Stimulated activated CD4-positive, alpha-beta T cell treated with anti-CD3 and anti-CD28 coated beads, Interleukin-2, amount 100 ng/mL, for 4 hours (primary cell): ENCODE measurements around the gene C16orf86.

Experiments
- DNase-seq: peaks from one replicate; pipeline ENCODE4 v3.0.0-alpha.2; 2020; ENCODE audit warnings: low read depth

The C16orf86 gene

GRCh38 chr16:67666559-67667452, at the start of gene C16orf86, which contains the start of gene ENKD1:
TSS of gene C16orf86 (plus strand) at chr16:67666814. CDS start at chr16:67666971, 157 bp downstream.
TSS of gene ENKD1 (minus strand) at chr16:67666750. CDS start at chr16:67666442, 308 bp downstream.
- peak; percentile 72 for DNase-seq

- DNase-seq, result no peak
Measured at GRCh38 chr16:67628216-67628615, 38.4 kb upstream of the C16orf86 start.

GRCh38 chr16:67632415-67633172, 34.0 kb upstream of the C16orf86 start:
- DNase-seq, result no peak

GRCh38 chr16:67636713-67637112, 29.9 kb upstream of the C16orf86 start:
- no peak for DNase-seq

- no peak for DNase-seq
Measured at GRCh38 chr16:67637625-67638024, 29.0 kb upstream of the C16orf86 start.

GRCh38 chr16:67641779-67642708, 24.6 kb upstream of the C16orf86 start:
- no peak for DNase-seq

- no peak for DNase-seq
Measured at GRCh38 chr16:67644038-67644437, 22.6 kb upstream of the C16orf86 start.

GRCh38 chr16:67645397-67646121, 21.1 kb upstream of the C16orf86 start:
- DNase-seq, result no peak

GRCh38 chr16:67647111-67647651, 19.4 kb upstream of the C16orf86 start:
- DNase-seq, result no peak

GRCh38 chr16:67647681-67648080, 18.9 kb upstream of the C16orf86 start:
- DNase-seq, result no peak

GRCh38 chr16:67648088-67648763, 18.4 kb upstream of the C16orf86 start:
- DNase-seq, result no peak

- DNase-seq, result no peak
Measured at GRCh38 chr16:67648764-67649407, 17.7 kb upstream of the C16orf86 start.

- no peak for DNase-seq
Measured at GRCh38 chr16:67649494-67649931, 17.1 kb upstream of the C16orf86 start.

- no peak for DNase-seq
Measured at GRCh38 chr16:67650023-67650422, 16.6 kb upstream of the C16orf86 start.

GRCh38 chr16:67651039-67651438, 15.6 kb upstream of the C16orf86 start:
- no peak for DNase-seq

GRCh38 chr16:67651847-67652246, 14.8 kb upstream of the C16orf86 start:
- DNase-seq, result no peak

GRCh38 chr16:67652578-67653127, 14.0 kb upstream of the C16orf86 start:
- DNase-seq, result no peak

GRCh38 chr16:67653128-67653788, 13.4 kb upstream of the C16orf86 start:
- DNase-seq, result no peak
